GM13976 (cell line): ENCODE data around the gene CASKIN2.

ENCODE experiments used
- DNase-seq: peaks from one replicate; pipeline ENCODE4 v3.0.0; 2012; ENCODE audit warnings: low spot score
- in situ Hi-C: fragments of 300-500 bp; cut with MboI; formaldehyde crosslinking; loops from one replicate; pipeline ENCODE4 v1.12.0; 2022; ENCODE audit warnings: low sequenced_read_pairs, mixed read lengths, inconsistent platforms; ENCODE audit not compliant: unreplicated experiment
- TF ChIP-seq, protein P1 (sequence below): IDR thresholded peaks from 2 replicates; pipeline ENCODE4 v1.5.1; 2012; ENCODE audit warnings: borderline replicate concordance, mild to moderate bottlenecking; ENCODE audit not compliant: insufficient read depth; ENCODE audit errors: extremely low read depth, missing control alignments, control extremely low read depth

The CASKIN2 gene

DNA sequence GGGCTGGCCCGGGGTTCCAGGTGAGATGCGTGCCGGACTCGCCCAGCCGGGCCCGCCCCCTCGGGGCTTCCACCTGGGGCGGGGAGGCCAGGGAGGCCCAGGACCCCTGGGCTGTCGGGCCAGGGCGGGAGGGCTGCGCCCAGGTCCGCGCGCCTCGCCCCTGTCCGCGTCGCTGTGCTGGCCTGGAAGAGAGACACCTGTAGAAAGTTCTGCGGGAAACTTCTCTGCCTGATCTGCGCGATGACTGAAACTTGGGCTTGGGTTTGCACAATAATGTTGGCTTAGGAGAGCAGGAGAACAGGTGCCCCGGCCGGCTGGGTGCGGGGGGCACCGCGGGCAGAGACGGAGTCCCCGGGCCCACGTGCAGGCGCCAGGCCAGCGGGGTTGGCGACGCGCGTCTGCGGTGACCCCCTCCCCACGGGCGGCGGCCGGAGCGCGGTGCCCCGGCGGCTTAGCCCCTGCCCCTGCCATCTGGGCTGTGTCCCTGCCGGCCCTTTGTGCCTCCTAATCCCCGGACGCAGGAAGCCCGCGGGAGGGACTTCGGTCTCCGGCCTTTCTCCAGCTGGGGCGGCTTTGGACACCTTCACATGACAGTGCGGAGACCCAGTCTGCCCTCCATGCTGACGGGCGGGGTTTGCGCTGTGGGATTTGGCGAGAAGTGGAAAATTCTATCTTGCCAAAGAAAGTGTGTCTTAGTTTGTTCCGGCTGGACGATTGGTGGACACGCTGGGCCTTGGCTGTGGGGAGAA is 10.6 kb upstream of the CASKIN2 start:
- in situ Hi-C loops = no loop called here
- DNase-seq = no peak
- TF ChIP-seq, protein P1, sequence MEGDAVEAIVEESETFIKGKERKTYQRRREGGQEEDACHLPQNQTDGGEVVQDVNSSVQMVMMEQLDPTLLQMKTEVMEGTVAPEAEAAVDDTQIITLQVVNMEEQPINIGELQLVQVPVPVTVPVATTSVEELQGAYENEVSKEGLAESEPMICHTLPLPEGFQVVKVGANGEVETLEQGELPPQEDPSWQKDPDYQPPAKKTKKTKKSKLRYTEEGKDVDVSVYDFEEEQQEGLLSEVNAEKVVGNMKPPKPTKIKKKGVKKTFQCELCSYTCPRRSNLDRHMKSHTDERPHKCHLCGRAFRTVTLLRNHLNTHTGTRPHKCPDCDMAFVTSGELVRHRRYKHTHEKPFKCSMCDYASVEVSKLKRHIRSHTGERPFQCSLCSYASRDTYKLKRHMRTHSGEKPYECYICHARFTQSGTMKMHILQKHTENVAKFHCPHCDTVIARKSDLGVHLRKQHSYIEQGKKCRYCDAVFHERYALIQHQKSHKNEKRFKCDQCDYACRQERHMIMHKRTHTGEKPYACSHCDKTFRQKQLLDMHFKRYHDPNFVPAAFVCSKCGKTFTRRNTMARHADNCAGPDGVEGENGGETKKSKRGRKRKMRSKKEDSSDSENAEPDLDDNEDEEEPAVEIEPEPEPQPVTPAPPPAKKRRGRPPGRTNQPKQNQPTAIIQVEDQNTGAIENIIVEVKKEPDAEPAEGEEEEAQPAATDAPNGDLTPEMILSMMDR = no peak

DNA sequence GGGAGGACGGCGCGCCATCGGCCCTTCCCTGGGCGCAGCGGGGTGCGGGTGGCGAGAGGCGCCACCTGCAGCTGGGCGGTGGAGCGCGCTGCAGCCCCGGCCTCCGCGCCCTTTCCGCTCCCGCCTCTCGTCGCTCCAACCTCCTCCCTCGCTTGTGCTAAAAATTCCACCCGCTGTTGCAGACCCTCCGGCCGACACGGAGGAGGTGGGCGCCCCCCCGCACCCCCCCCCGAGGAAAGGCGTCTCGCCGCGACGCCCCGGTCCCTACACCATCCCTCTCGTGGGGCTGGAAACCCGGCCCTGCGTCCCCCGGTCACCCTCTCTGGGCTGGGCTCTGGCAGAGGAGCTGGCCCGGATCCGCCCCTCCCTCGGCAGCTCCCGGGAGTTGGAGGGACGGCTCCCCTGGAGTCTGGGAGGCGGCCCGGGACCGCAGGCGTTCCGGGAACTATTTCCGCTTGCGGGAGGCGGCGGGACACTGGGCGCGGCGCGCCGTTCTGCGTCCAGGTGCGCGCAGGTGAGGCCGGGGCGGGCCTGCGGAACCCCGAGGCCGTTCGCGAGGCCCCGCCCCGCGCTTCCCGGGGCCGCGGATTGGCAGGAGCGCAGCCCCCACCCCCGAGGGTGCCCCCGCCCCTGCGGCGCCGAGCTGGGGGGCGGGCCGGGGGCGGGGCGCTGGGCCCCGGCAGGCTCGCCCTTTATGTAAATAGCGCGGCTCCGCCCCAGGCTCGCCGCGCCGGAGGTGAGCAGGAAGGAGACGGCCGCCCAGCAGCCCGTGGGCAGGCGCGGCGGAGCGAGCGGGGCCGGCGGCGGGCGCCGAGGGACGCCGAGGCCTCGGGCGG is 9.9 kb upstream of the CASKIN2 start, which contains the start of gene LLGL2:
TSS of gene LLGL2 (plus strand) at position 728 of the 836 bp plus-strand sequence. CDS start 17,730 bp downstream, outside the sequence.
- in situ Hi-C loops = no loop called here
- peak; percentile 96 for DNase-seq
- TF ChIP-seq, protein P1 = peak; percentile 50

DNA sequence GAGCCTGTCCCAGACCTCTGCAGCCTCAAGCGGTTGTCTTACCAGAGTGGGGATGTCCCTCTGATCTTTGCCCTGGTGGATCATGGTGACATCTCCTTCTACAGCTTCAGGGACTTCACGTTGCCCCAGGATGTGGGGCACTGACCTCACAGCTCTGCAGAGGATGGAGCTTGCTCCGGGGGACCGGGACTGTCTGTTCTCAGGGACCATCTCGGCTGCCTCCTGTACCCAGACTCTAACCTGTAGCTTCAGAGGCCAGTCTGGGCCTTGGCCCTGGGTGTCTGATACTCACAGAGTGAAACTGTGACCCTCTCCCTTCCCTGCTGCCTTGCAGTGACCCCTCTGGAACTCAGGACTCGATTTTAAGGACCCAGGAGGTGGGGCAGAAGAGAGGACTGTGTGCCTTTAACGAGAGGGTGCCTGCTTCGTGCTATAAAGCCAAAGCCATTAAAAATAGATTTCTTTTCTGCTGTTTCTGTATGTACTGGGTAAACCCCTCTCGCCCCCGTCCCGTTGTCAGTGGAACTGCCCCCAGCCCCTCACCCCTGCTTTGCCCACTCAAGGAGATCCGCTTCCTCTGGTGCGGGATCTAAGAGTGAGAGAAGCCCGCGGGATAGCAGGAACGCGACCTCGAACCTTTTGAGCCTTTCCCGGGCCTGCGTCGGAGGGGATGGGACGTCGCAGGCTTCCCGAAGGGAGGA is 9.1 kb upstream of the CASKIN2 start:
- in situ Hi-C loops = no loop called here
- DNase-seq = no peak
- TF ChIP-seq, protein P1 = no peak

DNA sequence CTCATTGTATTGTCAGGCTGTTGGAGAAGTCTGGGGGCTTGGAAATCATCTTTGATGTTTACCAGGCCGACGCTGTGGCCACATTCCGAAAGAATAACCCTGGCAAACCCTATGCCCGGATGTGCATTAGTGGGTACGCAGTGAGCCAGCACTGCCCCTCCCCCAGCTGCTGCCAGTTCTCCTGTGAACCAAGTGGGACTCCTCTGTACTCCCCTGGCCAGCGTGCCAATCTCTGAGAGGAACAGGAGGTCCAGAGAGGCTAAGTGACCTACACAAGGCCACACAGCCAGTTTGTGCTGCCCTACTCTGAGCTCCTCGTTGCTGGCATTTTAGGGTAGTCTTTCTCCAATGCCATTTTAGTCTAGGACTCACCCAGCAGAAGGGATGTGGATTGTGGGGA is 8.3 kb upstream of the CASKIN2 start:
- in situ Hi-C loops = no loop called here
- TF ChIP-seq, protein P1 = no peak
- DNase-seq = no peak

DNA sequence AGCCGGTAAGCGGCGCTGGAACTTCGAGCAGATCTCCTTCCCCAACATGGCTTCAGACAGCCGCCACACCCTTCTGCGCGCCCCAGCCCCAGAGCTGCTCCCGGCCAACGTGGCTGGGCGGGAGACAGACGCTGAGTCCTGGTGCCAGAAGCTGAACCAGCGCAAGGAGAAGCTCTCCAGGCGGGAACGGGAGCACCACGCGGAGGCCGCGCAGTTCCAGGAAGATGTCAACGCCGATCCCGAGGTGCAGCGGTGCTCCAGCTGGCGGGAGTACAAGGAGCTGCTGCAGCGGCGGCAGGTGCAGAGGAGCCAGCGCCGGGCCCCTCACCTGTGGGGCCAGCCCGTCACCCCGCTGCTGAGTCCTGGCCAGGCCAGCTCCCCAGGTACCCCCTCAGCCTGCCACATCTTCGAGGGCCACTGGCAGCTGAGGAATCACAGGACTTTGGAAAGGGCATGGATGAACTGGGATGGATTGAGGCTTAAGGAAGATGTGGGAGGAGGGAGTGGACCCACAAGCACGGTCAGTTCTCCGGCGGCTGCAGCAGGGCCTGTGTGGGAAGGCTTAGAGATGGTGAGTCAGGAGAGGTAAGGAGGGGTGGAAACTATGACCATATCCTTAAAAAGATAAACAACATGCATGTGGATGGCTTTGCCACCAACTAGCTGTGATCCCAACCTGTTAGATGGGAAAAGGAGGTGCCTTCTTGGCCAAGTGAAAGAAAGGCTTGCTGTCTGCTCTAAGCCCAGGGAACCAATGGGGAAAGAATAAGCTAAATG is 6.8 kb upstream of the CASKIN2 start:
- TF ChIP-seq, protein P1 = no peak
- in situ Hi-C loops = no loop called here
- no peak for DNase-seq
